Gastroesophageal sphincter (tissue), 3 donors: ENCODE measurements around the gene KBTBD12.

Experiments
- CTCF ChIP-seq, 4 experiments: fragments of 200-600 bp in 2 of 4; fragments of 450-650 bp in 2 of 4; sonication (generic) in 1 of 4; IDR thresholded peaks; one replicate each; pipeline ENCODE4 v1.5.1; 2017 to 2019; ENCODE audit warnings: antibody characterized with exemption in 4 of 4, mild to moderate bottlenecking in 2 of 4, moderate library complexity in 2 of 4
- EP300 ChIP-seq: sonication (generic); formaldehyde crosslinking; IDR thresholded peaks from one replicate; pipeline ENCODE4 v1.6.1; 2017; ENCODE audit warnings: antibody characterized with exemption, mild to moderate bottlenecking
- POLR2A ChIP-seq, 2 donors: fragments of 450-650 bp; IDR thresholded peaks; one replicate each; pipeline ENCODE4 v1.6.1; 2017; ENCODE audit warnings: antibody characterized with exemption in 2 of 2, mild to moderate bottlenecking in 2 of 2, moderate library complexity in 1 of 2
- POLR2AphosphoS5 ChIP-seq: sonication (generic); formaldehyde crosslinking; IDR thresholded peaks from one replicate; pipeline ENCODE4 v1.6.1; 2017; ENCODE audit warnings: antibody characterized with exemption

GRCh38 chr3:127915937-127916493, 983 bp downstream of the KBTBD12 start:
- TF ChIP-seq CTCF (IDR thresholded peaks at IDR 0.05), result no peak
- no peak for TF ChIP-seq POLR2A (IDR thresholded peaks at IDR 0.05)
- TF ChIP-seq EP300, result no peak
- peak; percentile 34 for TF ChIP-seq POLR2AphosphoS5
